Globus pallidus (tissue), 1 donor: Measurements from ENCODE around the gene PBLD.

Experiments
- DNase-seq: peaks from one replicate; pipeline ENCODE4 v3.0.0-alpha.2; 2015; ENCODE audit warnings: low spot score

PBLD gene

DNA sequence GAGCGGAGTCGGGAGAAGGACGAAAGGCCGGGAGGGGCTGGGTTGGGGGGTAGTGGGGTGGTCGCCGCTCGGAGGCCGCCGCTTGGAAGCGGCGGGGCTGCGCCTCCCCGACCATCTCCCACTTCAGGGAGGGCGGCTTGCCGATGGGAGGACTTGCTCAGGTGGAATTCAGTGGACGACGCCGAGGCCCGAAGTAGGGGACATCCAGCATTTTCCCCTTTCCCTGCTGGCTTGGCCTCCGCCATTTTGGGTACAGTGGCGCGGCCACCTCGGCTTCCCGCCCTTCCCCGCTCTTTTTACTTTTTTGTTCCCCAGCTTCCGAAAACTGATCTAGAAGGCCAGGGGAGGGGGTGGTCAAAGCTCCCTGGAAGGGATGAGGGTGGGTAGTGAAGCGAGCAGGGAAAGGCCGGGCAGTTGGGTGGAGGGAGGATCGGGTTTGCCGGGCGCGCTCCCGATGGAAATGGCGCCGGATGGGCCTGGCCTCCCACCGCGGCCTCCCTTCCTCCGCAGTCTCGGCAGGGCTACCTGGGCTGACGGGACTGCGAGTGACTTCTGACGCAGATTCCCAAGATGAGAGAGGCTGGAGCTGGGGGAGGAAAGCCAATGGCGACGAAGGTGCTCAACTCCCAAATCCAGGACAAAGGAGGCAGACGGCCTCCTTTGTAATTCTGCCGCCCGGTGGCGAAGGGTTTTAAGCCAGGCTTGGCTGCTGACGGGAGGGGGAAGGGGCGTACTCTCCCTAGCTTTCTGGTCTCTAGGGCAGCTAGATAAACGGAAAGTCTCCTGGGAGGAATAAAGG lies at the start of gene PBLD:
PBLD (minus strand) TSS at position 670 of the 799 bp plus-strand sequence. CDS start 26,084 bp downstream, outside the sequence.
- peak; percentile 85 for DNase-seq

- no peak for DNase-seq
These were observed 38.9 kb upstream of the PBLD start for GRCh38 chr10:68371604-68372003.

DNA sequence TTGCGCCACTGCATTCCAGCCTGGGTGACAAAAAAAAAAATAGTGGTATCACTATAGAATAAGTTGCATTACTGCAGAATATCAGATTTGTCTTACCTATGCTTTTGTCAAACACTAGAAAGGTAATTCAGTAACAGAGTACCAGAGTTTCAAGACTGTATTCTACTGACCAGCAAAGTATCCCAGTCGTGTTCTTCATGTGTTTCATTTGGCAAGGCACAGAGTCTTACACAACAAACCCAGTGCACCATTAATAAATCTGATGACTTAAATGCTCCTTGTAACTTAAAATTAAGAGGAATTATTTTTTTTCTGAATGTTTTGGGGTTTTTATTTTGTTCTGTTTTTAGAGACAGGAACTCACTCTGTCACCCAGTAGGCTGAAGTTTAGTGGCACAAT lies 34.4 kb upstream of the PBLD start:
- no peak for DNase-seq

DNA sequence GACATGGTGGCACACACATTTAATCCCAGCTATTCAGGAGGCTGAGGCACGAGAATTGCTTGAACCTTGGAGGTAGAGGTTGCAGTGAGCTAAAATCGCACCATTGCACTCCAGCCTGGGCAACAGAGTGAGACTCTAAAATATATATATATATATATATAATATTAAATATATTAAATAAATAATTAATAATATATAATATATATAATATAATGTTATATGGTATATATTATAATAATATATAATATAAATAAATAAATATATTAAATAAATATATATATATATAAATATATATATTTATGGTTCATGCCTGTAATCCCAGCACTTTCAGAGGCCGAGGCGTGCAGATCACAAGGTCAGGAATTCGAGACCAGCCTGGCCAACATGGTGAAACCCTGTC lies 33.9 kb upstream of the PBLD start:
- DNase-seq: no peak

GRCh38 chr10:68365611-68366010 lies 32.9 kb upstream of the PBLD start:
- DNase-seq: no peak

GRCh38 chr10:68364101-68364886 lies 31.6 kb upstream of the PBLD start:
- no peak for DNase-seq

DNA sequence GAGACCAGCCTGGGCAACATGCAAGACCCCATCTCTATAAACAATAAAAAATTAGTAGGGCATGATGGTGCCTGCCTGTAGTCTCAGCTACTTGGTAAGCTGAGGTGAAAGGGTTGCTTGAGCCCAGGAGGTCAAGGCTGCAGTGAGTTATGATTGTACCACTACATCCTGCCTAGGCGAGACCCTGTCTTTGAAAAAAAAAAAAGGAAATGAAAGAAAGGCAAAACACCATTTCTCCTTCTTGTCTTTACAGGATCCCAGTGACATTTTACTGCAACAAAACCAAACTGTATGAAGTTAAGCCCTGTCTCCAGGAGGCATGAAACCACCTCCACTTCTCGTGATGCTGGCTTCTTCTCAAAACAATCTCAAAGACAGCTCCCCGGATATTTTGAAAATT lies 29.9 kb upstream of the PBLD start:
- DNase-seq: no peak

DNA sequence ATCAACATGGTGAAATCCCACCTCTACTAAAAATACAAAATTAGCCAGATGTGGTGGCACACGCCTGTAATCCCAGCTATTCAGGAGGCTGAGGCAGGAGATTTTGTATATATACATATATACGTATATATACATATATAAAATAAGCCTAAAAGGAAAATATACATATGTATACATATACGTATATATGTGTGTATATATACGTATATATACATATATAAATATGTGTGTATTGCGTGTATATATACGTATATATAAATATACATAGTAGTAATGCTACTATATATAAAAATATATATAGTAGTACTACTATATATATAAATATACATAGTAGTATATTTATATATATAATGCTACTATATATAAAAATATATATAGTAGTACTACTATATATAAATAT lies 26.5 kb upstream of the PBLD start:
- DNase-seq: no peak

DNA sequence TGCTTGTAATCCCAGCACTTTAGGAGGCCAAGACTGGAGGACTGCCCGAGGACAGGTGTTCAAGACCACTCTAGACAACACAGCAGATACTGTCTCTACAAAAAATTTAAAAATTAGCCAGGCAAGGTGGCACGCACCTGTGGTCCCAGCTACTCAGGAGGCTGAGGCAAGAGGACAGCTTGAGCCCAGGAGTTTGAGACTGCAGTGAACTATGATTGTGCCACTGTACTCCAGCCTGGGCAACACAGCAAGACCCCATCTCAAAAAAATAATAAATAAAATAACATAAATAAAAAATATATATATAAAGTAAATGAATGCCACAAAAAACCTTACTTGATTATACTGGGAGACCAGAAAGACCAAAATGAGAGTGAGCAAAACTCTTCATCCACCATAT lies 20.8 kb upstream of the PBLD start:
- no peak for DNase-seq

- no peak for DNase-seq
These were observed 15.6 kb upstream of the PBLD start for GRCh38 chr10:68348265-68348741.

DNA sequence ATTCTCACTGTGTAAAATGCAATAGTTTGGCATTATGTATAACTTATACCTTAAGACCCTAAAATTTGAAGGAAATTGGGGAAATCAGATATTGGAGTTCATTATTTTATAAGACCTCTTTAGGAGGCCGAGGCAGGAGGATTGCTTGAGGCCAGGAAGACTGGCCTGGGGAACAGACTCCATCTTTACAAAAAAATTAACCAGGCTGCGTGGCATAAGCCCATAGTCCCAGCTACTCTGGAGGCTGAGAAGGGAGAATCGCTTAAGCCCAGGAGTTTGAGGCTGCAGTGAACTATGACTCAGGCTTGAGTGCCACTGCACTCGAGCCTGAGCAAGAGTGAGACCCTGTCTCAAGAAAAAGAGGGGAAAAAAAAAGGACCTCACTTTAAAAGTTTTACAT lies 14.0 kb upstream of the PBLD start:
- no peak for DNase-seq

DNA sequence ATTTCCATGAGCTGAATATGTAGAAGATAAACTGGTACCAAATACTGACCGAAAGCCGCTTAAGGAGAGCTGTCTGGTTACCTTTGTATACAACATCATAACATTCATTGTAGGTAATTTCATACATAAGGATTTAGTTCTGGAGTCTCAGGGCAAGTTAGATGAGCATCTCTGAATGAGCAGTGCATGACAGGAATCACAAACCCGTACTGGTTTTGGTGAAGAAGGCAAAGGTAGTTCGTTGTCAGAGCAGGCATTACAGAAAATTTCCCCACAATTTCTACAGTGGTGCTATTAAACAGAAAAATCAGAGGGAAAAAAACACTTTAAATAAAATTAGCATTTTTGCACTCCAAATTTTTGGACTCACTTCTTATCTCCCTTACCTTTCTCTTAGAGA lies 12.9 kb upstream of the PBLD start:
- no peak for DNase-seq

DNA sequence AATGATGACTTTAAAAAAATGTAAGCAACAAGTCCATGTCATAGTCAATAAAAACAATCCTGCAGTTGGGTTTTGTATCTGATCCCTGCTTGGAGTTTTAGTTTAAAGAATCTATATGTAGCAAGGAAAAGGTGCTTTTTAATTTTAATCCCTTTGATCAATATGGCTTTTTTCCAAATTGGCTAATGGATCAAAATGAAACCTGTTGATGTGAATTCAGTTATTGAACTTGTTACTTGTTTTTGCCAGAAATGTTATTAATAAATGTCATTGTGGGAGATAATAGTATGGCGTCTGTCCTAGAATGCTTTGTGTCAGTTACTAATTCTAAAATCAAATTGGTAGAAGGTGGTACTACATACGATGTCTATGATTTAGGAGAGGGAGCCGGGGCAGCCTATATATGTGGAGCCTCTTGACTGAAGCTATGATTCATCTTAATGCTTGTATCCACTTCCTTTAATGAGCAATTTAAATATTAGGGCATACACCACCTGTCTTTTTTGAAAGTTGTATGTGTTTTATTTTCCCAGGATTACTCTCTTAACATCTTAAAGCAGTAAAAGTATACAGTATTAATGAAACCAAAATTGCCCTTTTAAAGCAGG lies 10.3 kb upstream of the PBLD start:
- DNase-seq: no peak

DNA sequence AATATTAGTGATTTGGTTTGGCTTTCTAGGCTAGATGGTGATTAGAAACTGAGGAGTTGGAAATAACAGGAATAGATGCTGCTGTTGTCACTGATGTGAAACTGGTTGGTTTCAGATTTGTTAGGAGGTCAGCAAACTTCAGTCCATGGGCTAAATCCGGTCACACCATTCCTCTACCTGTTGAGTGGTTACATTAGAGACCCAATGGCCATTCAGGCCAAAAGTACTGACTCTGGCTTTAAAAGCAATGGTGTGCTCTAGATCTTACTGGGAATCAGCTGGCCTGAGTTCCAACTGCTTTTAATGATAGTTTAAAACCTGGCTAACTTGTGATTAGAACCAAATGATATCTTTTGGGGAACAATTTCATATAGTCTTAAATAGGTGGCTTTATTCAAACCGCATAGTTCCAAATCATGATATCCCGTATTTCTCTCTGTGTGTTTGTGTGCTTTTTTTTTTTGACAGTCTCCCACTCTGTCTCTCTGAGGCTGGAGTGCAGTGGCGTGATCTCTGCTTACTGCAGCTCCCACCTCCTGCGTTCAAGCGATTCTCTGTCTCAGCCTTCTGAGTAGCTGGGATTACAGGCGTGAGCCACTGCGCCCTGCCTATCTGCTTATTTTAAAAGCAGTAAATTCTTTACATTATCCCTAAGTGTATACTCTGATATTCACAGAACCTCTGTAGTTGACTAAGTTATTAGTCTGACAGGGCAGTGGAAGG lies 7.8 kb upstream of the PBLD start:
- DNase-seq: no peak

DNA sequence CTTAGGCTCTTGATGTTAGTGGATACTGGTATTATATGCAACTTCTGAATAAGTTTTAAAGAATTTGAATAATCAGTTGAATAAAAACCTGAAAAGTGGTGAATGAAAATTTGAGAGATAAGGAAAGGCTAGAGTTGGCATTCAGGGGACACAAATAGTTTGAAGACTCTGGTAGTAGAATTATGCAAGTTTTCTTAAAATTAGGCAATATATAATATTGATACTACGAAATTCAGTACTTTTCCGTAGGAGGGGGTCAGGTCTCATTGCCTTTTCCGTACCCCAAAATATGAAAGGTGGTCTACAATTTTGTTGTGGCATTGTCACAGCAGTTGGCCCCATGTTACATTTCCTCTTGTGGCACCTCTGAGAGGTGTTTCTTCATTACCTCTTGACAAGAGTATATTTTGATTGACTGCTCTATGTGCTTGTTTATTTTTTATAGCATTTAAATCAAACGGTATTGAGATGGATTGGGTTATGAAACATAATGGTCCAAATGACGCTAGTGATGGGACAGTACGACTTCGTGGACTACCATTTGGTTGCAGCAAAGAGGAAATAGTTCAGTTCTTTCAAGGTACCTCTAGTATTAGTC lies 4.1 kb upstream of the PBLD start:
- DNase-seq: no peak

GRCh38 chr10:68334672-68335467 lies 2.1 kb upstream of the PBLD start:
- no peak for DNase-seq

DNA sequence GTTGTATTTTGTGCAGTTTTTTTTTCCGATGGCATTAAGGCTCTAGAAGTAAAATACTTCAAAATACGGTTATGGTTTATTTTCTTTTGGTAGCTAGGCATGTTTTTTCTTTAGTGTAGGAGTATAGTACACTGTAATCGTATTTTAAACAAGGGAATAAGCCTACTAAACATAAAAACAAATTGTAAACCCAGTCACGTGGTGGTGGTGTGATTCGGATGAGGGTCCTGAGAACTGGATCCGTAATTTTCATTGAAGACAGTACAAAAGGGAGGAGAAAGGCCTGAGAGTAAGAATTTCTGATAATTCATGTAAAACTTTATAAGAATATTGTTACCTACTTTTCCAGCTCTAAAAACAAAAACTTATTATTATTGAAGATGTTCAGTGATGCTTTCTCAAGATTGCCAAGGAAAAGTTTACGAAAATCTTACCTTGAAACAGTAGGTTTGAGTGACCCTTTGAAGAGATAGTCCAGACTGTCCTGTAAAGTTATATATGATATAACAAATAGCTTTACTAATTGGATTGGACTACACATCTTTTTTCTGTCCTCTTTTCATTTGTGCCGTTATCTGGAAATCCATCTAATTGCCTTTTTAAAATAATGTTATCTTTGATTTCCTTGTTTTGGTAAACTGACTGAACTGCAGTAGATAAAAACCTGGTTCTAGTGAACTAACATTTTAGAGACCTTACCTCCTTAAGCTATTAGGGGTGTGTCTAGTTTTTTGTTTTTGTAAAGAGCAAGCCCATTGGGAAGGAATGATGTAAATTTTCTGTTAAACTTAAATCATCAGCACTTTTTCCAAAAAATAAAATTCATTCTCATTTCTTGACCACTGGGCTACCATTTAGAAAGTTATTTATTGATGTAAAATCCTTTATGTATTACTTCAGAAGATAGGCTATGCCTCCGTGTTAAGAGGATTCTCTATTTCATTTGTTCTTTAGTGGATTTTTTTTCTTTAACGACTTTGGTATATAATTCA lies 1.0 kb upstream of the PBLD start:
- peak; percentile 33 for DNase-seq

- no peak for DNase-seq
These were observed 299 bp upstream of the PBLD start for GRCh38 chr10:68333058-68333395.

DNA sequence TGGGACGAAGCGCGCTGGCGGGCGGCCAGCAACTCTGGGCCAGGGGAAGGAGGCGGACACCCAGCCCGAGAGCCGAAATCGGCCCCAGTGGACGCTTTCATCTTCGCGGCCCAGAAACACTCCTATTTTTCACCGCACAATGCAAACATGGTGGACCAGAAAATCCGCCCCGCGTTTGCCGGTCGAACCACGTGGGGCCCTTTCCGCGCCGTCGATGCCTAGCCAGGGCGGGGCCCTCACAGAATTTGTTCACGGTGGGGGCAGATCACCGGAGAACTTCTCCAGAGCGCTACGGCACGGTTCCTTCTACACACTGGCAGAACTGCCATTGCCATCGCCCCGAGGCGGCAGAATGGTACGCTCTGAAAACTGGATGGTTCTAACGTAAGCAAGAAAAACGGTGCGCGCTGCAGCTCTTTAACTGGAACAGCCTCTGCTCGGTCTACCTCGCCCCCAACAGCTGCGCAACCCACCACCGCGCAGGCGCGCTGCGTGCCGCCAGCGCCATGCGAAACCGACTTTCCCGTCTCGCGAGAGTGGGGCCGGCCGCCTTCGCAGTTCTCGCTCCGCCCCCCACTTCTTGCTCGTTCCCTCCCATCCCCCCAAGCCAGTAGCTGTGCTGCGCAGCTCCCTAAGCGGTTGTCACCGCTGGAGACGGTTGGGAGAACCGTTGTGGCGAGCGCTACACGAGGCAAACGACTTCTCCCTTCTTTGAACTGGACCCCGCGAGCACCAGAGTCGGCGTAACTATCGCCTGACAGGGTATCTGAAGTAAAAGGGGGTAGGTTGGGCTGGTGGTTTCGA lies 1.1 kb downstream of the PBLD start, which contains the start of gene HNRNPH3:
HNRNPH3 (plus strand) TSS at position 610 of the 804 bp plus-strand sequence. CDS start 5,158 bp downstream, outside the sequence.
- DNase-seq: peak; percentile 98
